GM10248 (cell line): Measurements from ENCODE around the gene OSTF1.

ENCODE experiments used
- CTCF ChIA-PET: fragments of 300-600 bp; sonication (Branson Sonifier 250); formaldehyde crosslinking; extraction: SDS; loops from one replicate; lab custom pipeline; 2021; ENCODE audit warnings: antibody characterized with exemption; lab: Yijun Ruan, JAX
- POLR2A ChIA-PET: fragments of 350-650 bp; sonication (Branson Sonifier 250); formaldehyde crosslinking; extraction: SDS; loops from one replicate; lab custom pipeline; 2020; ENCODE audit warnings: antibody characterized with exemption; lab: Yijun Ruan, JAX
- DNase-seq: peaks from one replicate; pipeline ENCODE4 v3.0.0; 2012; ENCODE audit errors: extremely low spot score
- CTCF ChIP-seq: IDR thresholded peaks from 2 replicates; pipeline ENCODE4 v1.5.1; 2012; ENCODE audit warnings: mild to moderate bottlenecking, low read depth; ENCODE audit errors: extremely low read depth, missing control alignments, control extremely low read depth

OSTF1 gene

GRCh38 chr9:75102177-75102790, 14.0 kb downstream of the OSTF1 start:
- ChIA-PET POLR2A (no interaction called here), CTCF (interaction anchor here (0.7 to 2.6 kb wide), 5 partner anchors 9 to 150 kb away, joined by 3 to 7 read pairs (median 4); no protein-coding TSS in a partner anchor)
- DNase-seq: no peak
- no peak for TF ChIP-seq CTCF

GRCh38 chr9:75104607-75105006, 16.3 kb downstream of the OSTF1 start:
- TF ChIP-seq CTCF: no peak
- CTCF ChIA-PET: interaction anchor here (0.9 to 2.0 kb wide), 4 partner anchors 13 to 76 kb away, joined by 3 to 8 read pairs (median 4); no protein-coding TSS in a partner anchor
- POLR2A ChIA-PET: no interaction called here
- DNase-seq: no peak

GRCh38 chr9:75105019-75105540, 16.8 kb downstream of the OSTF1 start:
- DNase-seq: no peak
- ChIA-PET POLR2A (no interaction called here), CTCF (interaction anchor here (0.9 to 2.0 kb wide), 3 partner anchors 13 to 76 kb away, joined by 3 to 8 read pairs (median 4); no protein-coding TSS in a partner anchor)
- TF ChIP-seq CTCF: no peak

GRCh38 chr9:75105841-75106240, 17.5 kb downstream of the OSTF1 start:
- CTCF ChIA-PET: interaction anchor here (2.0 kb wide), 1 partner anchor 14 kb away, joined by 8 read pairs; no protein-coding TSS in a partner anchor
- DNase-seq: no peak
- TF ChIP-seq CTCF: no peak
- POLR2A ChIA-PET: no interaction called here

- ChIA-PET POLR2A (no interaction called here), CTCF (interaction anchor here (1.0 to 1.4 kb wide), 2 partner anchors 10 to 12 kb away, joined by 3 to 4 read pairs; no protein-coding TSS in a partner anchor)
- TF ChIP-seq CTCF: no peak
- no peak for DNase-seq
These were observed 18.5 kb downstream of the OSTF1 start for GRCh38 chr9:75106857-75107256.

GRCh38 chr9:75108571-75108970, 20.3 kb downstream of the OSTF1 start:
- no peak for DNase-seq
- POLR2A ChIA-PET: no interaction called here
- CTCF ChIA-PET: interaction anchor here (1.0 kb wide), 1 partner anchor 17 kb away, joined by 3 read pairs; no protein-coding TSS in a partner anchor
- TF ChIP-seq CTCF: no peak
